Naive B cell (primary cell): Measurements from ENCODE around the gene CD4. TPM values are rescaled to one million over a fixed set of nuclear protein-coding genes. Genes with fewer than 3 reads are reported as not detected.
A peak's percentile ranks its signal among the peaks of the same experiment; 100 is the strongest.

ENCODE experiments used
- ATAC-seq, 2 donors: fragments of 150-1000 bp; cut with Tn5 transposase; 2 replicates each; pipeline ENCODE4 v1.10.0; 2021; ENCODE audit warnings: low read depth in 2 of 2, mild to moderate bottlenecking in 2 of 2, moderate library complexity in 2 of 2
- DNase-seq: peaks from one replicate; pipeline ENCODE4 v3.0.0; 2022
- H3K27ac Mint-ChIP-seq, 6 donors: one replicate each; pipeline ENCODE4 v1.8.0; 2020 to 2022; ENCODE audit warnings: mild to moderate bottlenecking in 6 of 6, mixed read lengths in 6 of 6, moderate library complexity in 5 of 6, inconsistent platforms in 2 of 6
- H3K27me3 Mint-ChIP-seq, 3 donors: one replicate each; pipeline ENCODE4 v1.8.0; 2021 to 2022; ENCODE audit warnings: mixed read lengths in 3 of 3, mild to moderate bottlenecking in 1 of 3
- H3K36me3 Mint-ChIP-seq, 2 donors: one replicate each; pipeline ENCODE4 v1.8.0; 2020 to 2022; ENCODE audit warnings: mixed read lengths in 2 of 2, inconsistent platforms in 1 of 2, mild to moderate bottlenecking in 1 of 2
- H3K4me1 Mint-ChIP-seq, 3 donors: one replicate each; pipeline ENCODE4 v1.8.0; 2020 to 2022; ENCODE audit warnings: mixed read lengths in 3 of 3, inconsistent platforms in 1 of 3, mild to moderate bottlenecking in 1 of 3, moderate library complexity in 1 of 3
- H3K4me3 Mint-ChIP-seq, 8 donors: one replicate each; pipeline ENCODE4 v1.8.0; 2020 to 2022; ENCODE audit warnings: mild to moderate bottlenecking in 8 of 8, mixed read lengths in 8 of 8, moderate library complexity in 8 of 8, inconsistent platforms in 2 of 8
- H3K9me3 Mint-ChIP-seq, 7 donors: one replicate each; pipeline ENCODE4 v1.8.0; 2020 to 2022; ENCODE audit warnings: mixed read lengths in 7 of 7, mild to moderate bottlenecking in 5 of 7, inconsistent platforms in 2 of 7, moderate library complexity in 1 of 7
- polyA plus RNA-seq, 6 donors: library from polyadenylated mRNA; unstranded; fragments of 300-500 nt; fragmentation: Illumina TruSeq; gene quantifications; one replicate each; pipeline ENCODE4 v1.2.3, GENCODE V29; 2021; ENCODE audit warnings: low read depth in 6 of 6

Gene CD4
- polyA plus RNA-seq, 6 donors from 2014 or later, result 0.29 to 1.7 (median 1.1) TPM

DNA sequence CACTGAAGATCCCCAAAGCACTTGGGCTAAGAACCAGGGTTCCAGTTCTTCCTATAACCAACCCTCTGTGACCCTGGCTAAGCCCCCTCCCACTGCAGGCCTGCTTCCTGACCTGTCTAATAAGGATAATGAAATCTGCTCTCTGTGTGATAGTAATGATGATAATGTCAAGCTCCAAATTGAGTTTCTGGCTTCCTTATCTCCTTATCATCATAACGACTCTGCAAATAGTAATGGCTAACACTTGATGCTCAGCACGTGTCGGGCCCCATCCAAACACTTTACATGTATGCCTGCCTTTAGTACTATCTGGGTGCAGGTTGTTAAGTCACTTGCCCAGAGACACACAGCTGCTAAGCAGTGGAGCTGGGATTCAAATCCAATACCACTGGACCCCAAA, 27.3 kb downstream of the CD4 start:
- H3K9me3 Mint-ChIP-seq, result no peaks in the 10 kb centered on the region
- no peaks in the 10 kb centered on the region for H3K36me3 Mint-ChIP-seq
- no peak overlapping the region for H3K27ac Mint-ChIP-seq
- DNase-seq (no peak), ATAC-seq (no peak)
- peaks cover 30 to 50% (median 47%) of the 10 kb centered on the region in 3 donors for H3K27me3 Mint-ChIP-seq
- no peak overlapping the region for H3K4me3 Mint-ChIP-seq
- H3K4me1 Mint-ChIP-seq, result peaks cover 7 to 20% (median 7%) of the 10 kb centered on the region in 3 donors

DNA sequence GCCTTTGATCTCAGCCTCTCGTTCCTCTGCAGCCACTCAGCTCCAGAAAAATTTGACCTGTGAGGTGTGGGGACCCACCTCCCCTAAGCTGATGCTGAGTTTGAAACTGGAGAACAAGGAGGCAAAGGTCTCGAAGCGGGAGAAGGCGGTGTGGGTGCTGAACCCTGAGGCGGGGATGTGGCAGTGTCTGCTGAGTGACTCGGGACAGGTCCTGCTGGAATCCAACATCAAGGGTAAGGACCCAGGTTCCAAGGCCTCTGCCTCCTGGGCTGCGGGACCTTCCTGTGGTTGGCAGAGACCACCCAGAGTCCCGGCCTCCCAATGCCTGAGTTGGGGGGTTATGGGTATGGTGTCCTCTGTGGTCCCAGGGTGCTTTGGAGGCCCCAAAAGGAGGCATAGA, 27.8 kb downstream of the CD4 start:
- H3K9me3 Mint-ChIP-seq, result no peaks in the 10 kb centered on the region
- no peaks in the 10 kb centered on the region for H3K36me3 Mint-ChIP-seq
- H3K4me3 Mint-ChIP-seq, result peak overlapping the region in 1 of 8 donors; percentile 66
- no peak overlapping the region for H3K27ac Mint-ChIP-seq
- no peak for ATAC-seq
- DNase-seq, result no peak
- H3K4me1 Mint-ChIP-seq, result peaks cover 10 to 21% (median 11%) of the 10 kb centered on the region in 3 donors
- peaks cover 30 to 54% (median 52%) of the 10 kb centered on the region in 3 donors for H3K27me3 Mint-ChIP-seq

DNA sequence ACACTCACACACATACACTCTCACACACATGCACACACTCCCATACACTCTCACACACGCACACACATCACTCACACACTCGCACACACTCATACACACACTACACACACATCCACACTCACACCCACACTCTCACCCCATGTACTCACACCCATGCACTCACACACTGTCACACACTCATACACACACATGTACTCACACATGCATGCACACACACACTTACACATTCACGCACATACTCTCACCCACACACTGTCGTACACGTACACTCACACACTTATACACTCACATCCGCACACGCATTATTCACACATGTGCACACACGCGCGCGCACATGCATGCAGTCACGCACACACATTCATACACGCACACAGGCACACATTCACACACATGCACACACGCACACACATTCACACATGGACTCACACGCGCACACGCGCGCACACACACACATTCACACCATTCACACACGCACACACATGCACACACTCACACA, 28.4 kb downstream of the CD4 start:
- DNase-seq (no peak), ATAC-seq (no peak)
- Mint-ChIP-seq H3K9me3 (no peaks in the 10 kb centered on the region), H3K4me3 (no peak overlapping the region), H3K36me3 (no peaks in the 10 kb centered on the region), H3K4me1 (peaks cover 12 to 18% (median 17%) of the 10 kb centered on the region in 3 donors), H3K27me3 (peaks cover 27 to 60% (median 58%) of the 10 kb centered on the region in 3 donors), H3K27ac (peak overlapping the region in 2 of 6 donors; percentile 28 to 54)

DNA sequence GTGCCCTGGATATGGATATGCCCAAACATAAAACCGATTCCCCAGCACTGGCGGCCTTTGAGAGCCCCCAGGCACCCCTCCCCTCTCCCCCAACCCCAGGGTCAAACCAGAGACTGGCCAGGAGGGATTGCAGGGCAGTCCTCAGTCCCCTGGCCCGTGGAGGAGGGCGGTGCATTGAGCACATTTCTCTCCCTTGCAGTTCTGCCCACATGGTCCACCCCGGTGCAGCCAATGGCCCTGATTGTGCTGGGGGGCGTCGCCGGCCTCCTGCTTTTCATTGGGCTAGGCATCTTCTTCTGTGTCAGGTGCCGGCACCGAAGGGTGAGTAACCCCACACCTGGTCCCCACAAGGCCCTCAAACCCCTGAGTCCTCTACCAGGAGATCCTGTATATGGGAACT, 28.9 kb downstream of the CD4 start:
- H3K27ac Mint-ChIP-seq, result no peak overlapping the region
- ATAC-seq (no peak), DNase-seq (no peak)
- peaks cover 31 to 66% (median 63%) of the 10 kb centered on the region in 3 donors for H3K27me3 Mint-ChIP-seq
- no peaks in the 10 kb centered on the region for H3K9me3 Mint-ChIP-seq
- peaks cover 12 to 17% (median 17%) of the 10 kb centered on the region in 3 donors for H3K4me1 Mint-ChIP-seq
- no peaks in the 10 kb centered on the region for H3K36me3 Mint-ChIP-seq
- H3K4me3 Mint-ChIP-seq, result no peak overlapping the region

DNA sequence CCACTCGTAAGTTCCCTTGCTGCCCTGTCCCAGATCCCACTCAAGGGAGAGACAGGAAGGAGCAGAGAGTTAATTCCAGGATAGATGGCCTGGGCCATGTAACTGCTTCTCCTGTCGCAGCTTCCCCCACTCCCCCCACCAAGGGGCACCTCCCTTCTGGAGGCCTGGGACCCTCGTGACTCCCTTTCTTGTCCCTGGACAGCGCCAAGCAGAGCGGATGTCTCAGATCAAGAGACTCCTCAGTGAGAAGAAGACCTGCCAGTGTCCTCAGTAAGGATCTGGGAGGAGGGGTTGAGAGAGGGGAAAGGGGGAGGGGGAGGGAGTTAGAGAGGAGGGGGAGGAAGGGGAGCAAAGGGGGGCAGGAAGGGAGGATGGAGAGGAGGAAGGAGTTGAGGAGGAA, 29.3 kb downstream of the CD4 start:
- H3K36me3 Mint-ChIP-seq, result no peaks in the 10 kb centered on the region
- DNase-seq (no peak), ATAC-seq (no peak)
- H3K4me1 Mint-ChIP-seq, result peaks cover 12 to 17% (median 17%) of the 10 kb centered on the region in 3 donors
- peaks cover 32 to 70% (median 67%) of the 10 kb centered on the region in 3 donors for H3K27me3 Mint-ChIP-seq
- H3K27ac Mint-ChIP-seq, result no peak overlapping the region
- no peaks in the 10 kb centered on the region for H3K9me3 Mint-ChIP-seq
- H3K4me3 Mint-ChIP-seq, result no peak overlapping the region

DNA sequence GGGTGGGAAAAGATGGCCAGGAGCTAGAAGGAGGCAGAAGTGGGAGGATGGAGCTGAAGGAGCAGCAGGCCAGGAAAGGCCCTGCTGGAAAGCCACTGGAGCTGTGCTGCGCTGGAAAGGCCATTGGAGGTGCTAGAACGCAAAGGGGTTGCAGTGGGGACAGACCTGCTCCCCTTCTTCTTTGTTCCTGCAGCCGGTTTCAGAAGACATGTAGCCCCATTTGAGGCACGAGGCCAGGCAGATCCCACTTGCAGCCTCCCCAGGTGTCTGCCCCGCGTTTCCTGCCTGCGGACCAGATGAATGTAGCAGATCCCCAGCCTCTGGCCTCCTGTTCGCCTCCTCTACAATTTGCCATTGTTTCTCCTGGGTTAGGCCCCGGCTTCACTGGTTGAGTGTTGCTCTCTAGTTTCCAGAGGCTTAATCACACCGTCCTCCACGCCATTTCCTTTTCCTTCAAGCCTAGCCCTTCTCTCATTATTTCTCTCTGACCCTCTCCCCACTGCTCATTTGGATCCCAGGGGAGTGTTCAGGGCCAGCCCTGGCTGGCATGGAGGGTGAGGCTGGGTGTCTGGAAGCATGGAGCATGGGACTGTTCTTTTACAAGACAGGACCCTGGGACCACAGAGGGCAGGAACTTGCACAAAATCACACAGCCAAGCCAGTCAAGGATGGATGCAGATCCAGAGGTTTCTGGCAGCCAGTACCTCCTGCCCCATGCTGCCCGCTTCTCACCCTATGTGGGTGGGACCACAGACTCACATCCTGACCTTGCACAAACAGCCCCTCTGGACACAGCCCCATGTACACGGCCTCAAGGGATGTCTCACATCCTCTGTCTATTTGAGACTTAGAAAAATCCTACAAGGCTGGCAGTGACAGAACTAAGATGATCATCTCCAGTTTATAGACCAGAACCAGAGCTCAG, 30.0 kb downstream of the CD4 start:
- DNase-seq, result no peak
- Mint-ChIP-seq H3K36me3 (no peaks in the 10 kb centered on the region), H3K27ac (peak overlapping the region in 1 of 6 donors; percentile 94), H3K4me1 (peaks cover 12 to 17% (median 17%) of the 10 kb centered on the region in 3 donors), H3K9me3 (no peaks in the 10 kb centered on the region), H3K27me3 (peaks cover 38 to 72% (median 68%) of the 10 kb centered on the region in 3 donors), H3K4me3 (no peak overlapping the region)
- no peak for ATAC-seq

DNA sequence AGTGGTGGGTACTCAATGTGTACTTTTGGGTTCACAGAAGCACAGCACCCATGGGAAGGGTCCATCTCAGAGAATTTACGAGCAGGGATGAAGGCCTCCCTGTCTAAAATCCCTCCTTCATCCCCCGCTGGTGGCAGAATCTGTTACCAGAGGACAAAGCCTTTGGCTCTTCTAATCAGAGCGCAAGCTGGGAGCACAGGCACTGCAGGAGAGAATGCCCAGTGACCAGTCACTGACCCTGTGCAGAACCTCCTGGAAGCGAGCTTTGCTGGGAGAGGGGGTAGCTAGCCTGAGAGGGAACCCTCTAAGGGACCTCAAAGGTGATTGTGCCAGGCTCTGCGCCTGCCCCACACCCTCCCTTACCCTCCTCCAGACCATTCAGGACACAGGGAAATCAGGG, 30.8 kb downstream of the CD4 start:
- Mint-ChIP-seq H3K4me1 (peaks cover 17 to 18% (median 17%) of the 10 kb centered on the region in 3 donors), H3K27ac (no peak overlapping the region), H3K4me3 (no peak overlapping the region), H3K9me3 (no peaks in the 10 kb centered on the region), H3K27me3 (peaks cover 45 to 74% (median 72%) of the 10 kb centered on the region in 3 donors), H3K36me3 (peaks cover 0 to 4% of the 10 kb centered on the region in 2 donors)
- no peak for DNase-seq
- ATAC-seq, result no peak

DNA sequence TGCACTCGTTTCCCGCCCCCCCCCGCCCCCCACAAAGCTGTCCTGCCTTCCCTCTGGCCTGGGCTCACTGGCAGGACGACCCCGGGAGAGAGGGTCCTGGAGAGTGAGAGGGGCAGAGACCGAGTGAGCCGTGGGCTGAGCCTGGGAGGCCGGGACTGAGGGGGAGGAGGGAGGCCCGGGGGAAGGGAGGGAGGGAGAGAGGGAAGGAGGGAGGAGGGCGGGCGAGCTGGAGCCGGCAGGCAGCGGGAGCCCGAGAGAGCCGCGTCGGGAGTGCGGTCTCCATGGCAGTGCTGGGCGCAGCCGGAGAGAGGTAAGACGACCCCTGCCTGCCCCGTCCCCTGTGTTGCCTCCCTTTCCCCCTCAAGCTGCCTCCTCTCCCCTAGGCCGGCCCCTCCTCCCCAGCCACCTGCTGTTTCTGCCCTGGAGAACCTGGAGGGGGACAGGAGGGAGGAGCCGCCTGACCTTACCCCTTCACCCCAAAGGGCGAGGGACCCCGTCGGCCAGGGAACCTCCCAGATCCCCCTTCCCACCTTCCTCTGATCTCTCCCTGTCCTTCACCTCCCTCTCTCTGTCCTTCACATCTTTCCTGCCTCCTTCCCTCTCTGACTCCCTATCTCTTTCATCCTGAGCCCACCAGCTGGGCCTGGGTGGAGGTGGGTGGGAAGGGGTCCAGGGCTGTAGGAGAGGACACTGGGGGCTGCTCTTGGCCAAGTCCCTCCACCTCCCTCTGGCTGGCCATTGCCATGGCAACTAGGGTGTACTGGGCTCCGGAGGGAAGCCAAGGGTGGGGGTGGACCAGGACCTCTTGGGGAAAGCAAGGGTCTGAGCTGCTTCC, 32.5 kb downstream of the CD4 start, which contains the start of gene GPR162:
Gene GPR162, plus strand, starts transcription at position 231 of the 835 bp plus-strand sequence. CDS start 2,078 bp downstream, outside the sequence.
- H3K9me3 Mint-ChIP-seq, result no peaks in the 10 kb centered on the region
- H3K27me3 Mint-ChIP-seq, result peaks cover 53 to 89% (median 84%) of the 10 kb centered on the region in 3 donors
- peak within 1 kb of the TSS in 7 of 8 donors; percentile 29 to 73 (median 53) for H3K4me3 Mint-ChIP-seq
- peaks cover 19 to 28% (median 24%) of the 10 kb centered on the region in 3 donors for H3K4me1 Mint-ChIP-seq
- DNase-seq (no peak), ATAC-seq (no peak)
- H3K36me3 Mint-ChIP-seq, result peaks cover 0 to 9% of the 10 kb centered on the region in 2 donors
- peak within 1 kb of the TSS in 3 of 6 donors; percentile 56 to 84 (median 81) for H3K27ac Mint-ChIP-seq

DNA sequence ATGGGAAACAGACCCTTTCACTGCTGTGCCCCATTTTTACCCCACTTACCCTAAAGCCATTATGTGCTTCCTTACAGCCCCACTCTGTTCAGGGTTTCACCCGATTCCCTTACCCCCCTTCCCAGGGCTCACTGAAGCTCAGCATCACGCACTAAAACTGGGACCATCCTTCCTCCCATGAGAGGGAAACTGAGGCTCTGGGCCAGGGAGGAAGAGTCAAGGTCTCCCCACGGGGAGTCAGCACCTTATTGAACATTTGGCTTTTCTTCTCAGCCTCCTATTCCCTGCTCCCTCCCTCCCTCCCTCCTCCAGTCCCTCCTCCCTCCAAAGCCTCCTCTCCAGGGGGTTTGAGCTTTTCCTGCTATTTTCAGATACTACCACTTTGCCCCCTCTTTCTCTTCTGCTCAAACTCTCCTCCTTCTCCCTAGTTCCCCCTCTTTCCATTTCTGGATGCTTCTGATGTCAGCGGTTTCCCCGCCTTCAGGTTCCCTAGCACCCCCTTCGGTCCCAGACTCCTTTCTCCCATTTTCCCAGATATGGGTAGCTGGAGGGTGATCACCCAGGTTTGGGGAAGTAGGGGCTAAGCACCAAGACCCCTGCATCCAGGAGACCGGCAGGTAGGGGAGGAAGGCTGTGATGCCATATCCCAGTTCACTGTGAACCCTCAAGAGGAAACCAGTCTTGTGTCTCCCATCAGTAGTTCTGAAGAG, 33.3 kb downstream of the CD4 start:
- DNase-seq (no peak), ATAC-seq (no peak)
- Mint-ChIP-seq H3K4me1 (peaks cover 25 to 36% (median 29%) of the 10 kb centered on the region in 3 donors), H3K27me3 (peaks cover 61 to 93% (median 89%) of the 10 kb centered on the region in 3 donors), H3K27ac (peak overlapping the region in 3 of 6 donors; percentile 11 to 78 (median 70)), H3K36me3 (peaks cover 0 to 15% of the 10 kb centered on the region in 2 donors), H3K9me3 (no peaks in the 10 kb centered on the region), H3K4me3 (peak overlapping the region in 4 of 8 donors; percentile 14 to 48 (median 24))

DNA sequence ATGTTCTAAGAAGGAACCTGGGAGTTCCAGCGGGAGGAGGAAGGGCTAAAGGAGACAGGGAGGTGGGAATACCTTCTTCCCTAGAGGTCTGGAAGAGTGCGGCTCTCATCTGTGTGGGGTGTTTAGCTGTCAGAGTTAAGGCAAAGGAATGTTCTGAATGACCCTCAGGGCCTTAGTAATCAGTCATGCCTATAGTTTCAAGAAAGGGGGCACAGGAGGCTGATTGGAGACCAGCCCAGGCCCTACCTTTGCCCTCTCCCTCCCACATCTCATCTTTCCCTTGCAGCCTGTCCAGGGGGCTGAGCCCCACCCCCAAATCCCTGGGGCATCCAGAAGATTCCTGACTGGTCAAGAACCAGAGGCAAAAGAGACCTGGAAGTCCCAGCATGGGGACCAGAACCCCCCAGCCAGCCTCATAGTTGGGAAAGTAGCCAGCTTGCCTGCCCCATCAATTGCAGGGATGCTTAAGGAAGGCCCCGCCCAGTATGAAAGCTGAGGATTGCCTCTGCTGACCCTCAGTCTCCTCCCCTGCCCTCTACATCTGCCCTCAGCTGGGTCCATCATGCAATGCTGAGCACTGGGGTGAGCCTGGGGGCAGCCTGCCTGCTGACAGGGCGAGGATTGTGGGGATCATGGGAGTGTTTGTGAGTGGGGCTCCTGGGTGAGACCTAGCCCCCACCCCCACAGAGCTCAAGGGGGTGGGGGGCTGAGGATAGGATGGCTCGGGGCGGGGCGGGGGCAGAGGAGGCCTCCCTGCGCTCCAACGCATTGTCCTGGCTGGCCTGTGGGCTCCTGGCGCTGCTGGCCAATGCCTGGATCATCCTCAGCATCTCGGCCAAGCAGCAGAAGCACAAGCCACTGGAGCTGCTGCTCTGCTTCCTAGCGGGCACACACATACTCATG, 34.1 kb downstream of the CD4 start:
- no peaks in the 10 kb centered on the region for H3K9me3 Mint-ChIP-seq
- H3K4me3 Mint-ChIP-seq, result peak overlapping the region in 1 of 8 donors; percentile 14
- peaks cover 0 to 21% of the 10 kb centered on the region in 2 donors for H3K36me3 Mint-ChIP-seq
- H3K27me3 Mint-ChIP-seq, result peaks cover 66 to 93% (median 92%) of the 10 kb centered on the region in 3 donors
- peak overlapping the region in 2 of 6 donors; percentile 70 to 78 for H3K27ac Mint-ChIP-seq
- peaks cover 29 to 41% (median 31%) of the 10 kb centered on the region in 3 donors for H3K4me1 Mint-ChIP-seq
- ATAC-seq (no peak), DNase-seq (no peak)

DNA sequence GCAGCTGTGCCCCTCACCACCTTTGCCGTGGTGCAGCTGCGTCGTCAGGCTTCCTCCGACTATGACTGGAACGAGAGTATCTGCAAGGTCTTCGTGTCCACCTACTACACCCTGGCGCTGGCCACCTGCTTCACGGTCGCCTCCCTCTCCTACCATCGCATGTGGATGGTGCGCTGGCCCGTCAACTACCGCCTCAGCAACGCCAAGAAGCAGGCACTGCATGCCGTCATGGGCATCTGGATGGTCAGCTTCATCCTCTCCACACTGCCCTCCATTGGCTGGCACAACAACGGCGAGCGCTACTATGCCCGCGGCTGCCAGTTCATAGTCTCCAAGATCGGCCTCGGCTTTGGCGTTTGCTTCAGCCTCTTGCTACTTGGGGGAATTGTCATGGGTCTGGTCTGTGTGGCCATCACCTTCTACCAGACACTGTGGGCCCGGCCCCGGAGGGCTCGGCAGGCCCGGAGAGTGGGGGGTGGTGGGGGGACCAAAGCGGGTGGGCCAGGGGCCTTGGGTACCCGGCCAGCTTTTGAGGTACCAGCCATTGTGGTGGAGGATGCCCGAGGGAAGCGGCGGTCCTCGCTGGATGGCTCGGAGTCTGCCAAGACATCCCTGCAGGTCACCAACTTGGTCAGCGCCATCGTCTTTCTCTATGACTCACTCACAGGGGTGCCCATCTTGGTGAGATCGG, 34.9 kb downstream of the CD4 start:
- Mint-ChIP-seq H3K27ac (no peak overlapping the region), H3K4me1 (peaks cover 33 to 46% (median 36%) of the 10 kb centered on the region in 3 donors), H3K9me3 (no peaks in the 10 kb centered on the region), H3K36me3 (peaks cover 0 to 21% of the 10 kb centered on the region in 2 donors), H3K4me3 (peak overlapping the region in 2 of 8 donors; percentile 47 to 68), H3K27me3 (peaks cover 70 to 97% (median 95%) of the 10 kb centered on the region in 3 donors)
- no peak for DNase-seq
- ATAC-seq, result no peak
